Adrenal gland (tissue), 12 donors: ENCODE measurements around the gene HECW1. TPM values are rescaled to one million over a fixed set of nuclear protein-coding genes. Genes with fewer than 3 reads are reported as not detected.

ENCODE experiments used
- DNase-seq, 7 donors: peaks; one replicate each; pipeline ENCODE4 v3.0.0-alpha.2; 2019 to 2020
- H3K27ac ChIP-seq, 5 donors: fragments of 200-600 bp; sonication (generic) in 4 of 5; 1 replicate in 3 of 5; 2 replicates in 2 of 5; pipeline versions ENCODE4 v1.5.1 to v1.8.0; 2016 to 2020; ENCODE audit warnings: mild to moderate bottlenecking in 1 of 5
- H3K27me3 ChIP-seq: fragments of 200-600 bp; 2 replicates; pipeline ENCODE4 v1.8.0; 2021
- H3K36me3 ChIP-seq, 2 donors: fragments of 200-600 bp; replicated peaks in 1 of 2; 1 replicate in 1 of 2; 2 replicates in 1 of 2; pipeline versions ENCODE4 v1.5.1 to v1.8.0; 2018 to 2022
- H3K4me1 ChIP-seq, 2 donors: fragments of 200-600 bp; replicated peaks in 1 of 2; 1 replicate in 1 of 2; 2 replicates in 1 of 2; pipeline versions ENCODE4 v1.5.1 to v1.8.0; 2018 to 2021
- H3K4me3 ChIP-seq, 4 donors: fragments of 200-600 bp; sonication (generic) in 3 of 4; one replicate each; pipeline ENCODE4 v1.5.1; 2016 to 2018
- H3K9me3 ChIP-seq, 3 donors: fragments of 200-600 bp; sonication (generic) in 1 of 3; replicated peaks in 1 of 3; 1 replicate in 2 of 3; 2 replicates in 1 of 3; pipeline versions ENCODE4 v1.5.1 to v1.8.0; 2016 to 2021
- CTCF ChIP-seq, 6 experiments: fragments of 450-650 bp in 4 of 6; fragments of 200-600 bp in 2 of 6; sonication (generic) in 1 of 6; IDR thresholded peaks; 1 replicate in 5 of 6; 2 replicates in 1 of 6; pipeline versions ENCODE4 v1.5.1 to v1.8.0; 2016 to 2021; ENCODE audit warnings: antibody characterized with exemption in 6 of 6, mild to moderate bottlenecking in 2 of 6, moderate library complexity in 1 of 6
- POLR2A ChIP-seq, 2 donors: fragments of 450-650 bp; IDR thresholded peaks; one replicate each; pipeline ENCODE4 v1.6.1; 2017; ENCODE audit warnings: antibody characterized with exemption in 2 of 2, mild to moderate bottlenecking in 2 of 2, moderate library complexity in 1 of 2
- WGBS, 4 donors: extraction: QIAGEN DNeasy Blood & Tissue Kit in 2 of 4; methylation state at CpG; one replicate each; pipeline versions ENCODE4 v1.1.5 to v1.1.7; 2013 to 2017; 5-methylcytosine and 5-hydroxymethylcytosine counted together
- intact Hi-C, 2 donors: fragments of 100-400 bp; cut with DNase I; formaldehyde crosslinking; loops; one replicate each; pipeline versions ENCODE4 v1.14.1 to v1.15.0; 2022 to 2023
- polyA plus RNA-seq, 3 donors: library from polyadenylated mRNA; stranded (reverse); fragments of 200-250 nt in 2 of 3; fragments of 350-450 nt in 1 of 3; fragmentation: Illumina TruSeq in 1 of 3; extraction: RNeasy Lipid Tissue Mini Kit (QIAGEN cat#74804) in 1 of 3; gene quantifications; one replicate each; pipeline ENCODE4 v1.2.3, GENCODE V29; 2013 to 2014
- total RNA-seq, 9 donors: library from RNA; depleted of rRNA in 4 of 9; stranded (reverse); fragments of >200 nt in 4 of 9; fragments of 120-200 nt in 1 of 9; fragmentation: NEBNext Ultra II Directional in 1 of 9; extraction: Animal tissue kit (Norgen Biotek cat#: 25700) in 1 of 9; gene quantifications; one replicate each; pipeline versions ENCODE4 v1.1.0 to v1.2.4, GENCODE V29; 2013 to 2023
- donor health status: healthy with polysubstance abuse.
- donor health status: Bipolar disorder and iron deficiency.
- donor health status: DM: yes; HTN: yes; CAD: no.
- donor health status: DM: no; HTN: no; CAD: no.
- donor health status: DM: no; HTN: no; CAD: no.
- donor health status: DM: yes; HTN: yes; CAD: no.

The HECW1 gene
- total and polyA plus RNA-seq, 12 donors, result under 0.01 to 3.2 (median 0.06) TPM; not detected in 4

DNA sequence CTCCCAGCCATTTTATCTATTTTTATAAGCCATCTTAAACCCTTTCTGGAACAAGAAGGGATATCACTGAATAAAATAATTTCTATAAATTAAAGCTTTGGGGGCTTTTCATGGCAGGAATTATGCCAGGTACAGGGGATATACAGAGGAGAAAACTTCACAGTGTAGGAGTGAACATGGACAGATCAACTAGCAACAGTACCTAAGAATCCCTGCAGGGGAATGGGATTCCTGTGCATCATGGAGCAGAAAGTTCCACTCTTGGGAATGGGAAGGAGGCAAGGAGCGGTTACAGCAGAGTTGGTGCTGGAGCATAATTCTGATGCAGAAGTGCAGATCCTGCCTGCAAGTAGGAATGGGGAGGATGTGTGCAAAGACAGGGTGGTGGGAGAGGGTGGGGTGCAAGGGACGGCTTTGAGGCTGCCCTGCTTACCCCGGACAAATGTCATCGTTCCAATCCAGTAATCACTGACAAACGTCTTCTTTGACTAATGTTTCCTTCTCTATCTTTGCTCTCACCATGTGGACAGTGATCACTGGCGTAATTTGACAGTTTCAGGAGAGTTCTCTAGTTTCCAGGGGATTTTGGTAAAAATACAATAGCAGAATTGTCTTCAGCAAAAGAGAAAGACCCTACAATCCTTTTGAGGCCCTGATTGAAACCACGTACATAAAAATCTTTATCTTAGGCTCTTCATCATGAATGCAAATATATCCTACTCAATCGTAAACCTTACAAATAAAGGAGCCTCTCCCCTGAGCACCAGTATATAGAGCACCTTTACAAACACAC is 196.7 kb downstream of the HECW1 start:
- TF ChIP-seq CTCF (IDR thresholded peaks at IDR 0.05) (no peak), POLR2A (IDR thresholded peaks at IDR 0.05) (no peak)
- intact Hi-C loops, result no loop called here
- WGBS, 4 donors, result 79 to 83% (median 80%) methylated on average over 8 of the region's 8 CpGs
- DNase-seq, result no peak
- Histone ChIP-seq H3K27me3 (no peaks in the 10 kb centered on the region), H3K9me3 (no peaks in the 10 kb centered on the region), H3K4me3 (no peak overlapping the region), H3K4me1 (no peaks in the 10 kb centered on the region), H3K27ac (no peak overlapping the region), H3K36me3 (no peaks in the 10 kb centered on the region)

DNA sequence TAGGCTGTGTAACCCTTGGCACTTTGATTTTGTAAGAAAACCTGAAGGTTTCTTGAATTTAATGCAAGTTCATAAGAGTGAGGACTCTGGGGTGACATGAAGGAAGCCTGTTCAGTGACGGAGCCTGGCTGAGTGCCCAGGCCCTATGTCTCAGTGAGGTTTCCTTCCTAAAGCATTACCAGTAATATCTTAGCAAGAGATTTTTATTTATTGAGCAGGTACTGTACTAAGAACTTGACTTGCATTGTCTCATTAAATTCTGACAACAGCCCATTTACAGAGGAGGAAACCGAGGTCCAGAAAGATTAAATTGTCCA is 197.2 kb downstream of the HECW1 start:
- H3K4me3 ChIP-seq, result no peak overlapping the region
- intact Hi-C loops, result no loop called here
- H3K27me3 ChIP-seq, result no peaks in the 10 kb centered on the region
- no peak for DNase-seq
- H3K9me3 ChIP-seq, result no peaks in the 10 kb centered on the region
- no peak overlapping the region for H3K27ac ChIP-seq
- WGBS, 4 donors, result 63 to 77% (median 70%) methylated on average over 2 of the region's 2 CpGs
- TF ChIP-seq CTCF (IDR thresholded peaks at IDR 0.05), result no peak
- no peak for TF ChIP-seq POLR2A (IDR thresholded peaks at IDR 0.05)
- no peaks in the 10 kb centered on the region for H3K36me3 ChIP-seq
- H3K4me1 ChIP-seq, result no peaks in the 10 kb centered on the region

DNA sequence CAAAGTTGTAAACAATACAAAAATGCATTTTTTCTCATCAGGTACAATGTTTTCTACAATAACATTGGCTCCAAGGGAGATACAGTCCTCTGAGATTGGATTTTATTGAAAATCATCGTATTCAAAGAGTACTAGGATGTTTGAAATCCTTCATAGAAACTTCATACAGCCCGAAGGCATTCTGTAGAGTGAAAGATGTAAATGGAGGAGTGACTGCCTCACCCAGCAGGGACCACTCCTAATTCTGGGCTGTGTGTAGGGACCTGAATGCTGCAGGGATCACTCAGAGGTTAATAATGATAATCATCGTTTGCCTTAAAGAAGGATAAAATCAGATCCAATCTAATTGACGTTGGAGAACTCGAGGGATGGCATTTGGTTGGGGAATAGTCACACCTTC is 198.6 kb downstream of the HECW1 start:
- Histone ChIP-seq H3K36me3 (no peaks in the 10 kb centered on the region), H3K4me3 (no peak overlapping the region), H3K9me3 (no peaks in the 10 kb centered on the region), H3K27me3 (no peaks in the 10 kb centered on the region), H3K27ac (no peak overlapping the region), H3K4me1 (no peaks in the 10 kb centered on the region)
- intact Hi-C loops, result no loop called here
- WGBS, 4 donors, result 81 to 88% (median 83%) methylated on average over 5 of the region's 5 CpGs
- TF ChIP-seq CTCF (IDR thresholded peaks at IDR 0.05) (no peak), POLR2A (IDR thresholded peaks at IDR 0.05) (no peak)
- DNase-seq, result no peak

DNA sequence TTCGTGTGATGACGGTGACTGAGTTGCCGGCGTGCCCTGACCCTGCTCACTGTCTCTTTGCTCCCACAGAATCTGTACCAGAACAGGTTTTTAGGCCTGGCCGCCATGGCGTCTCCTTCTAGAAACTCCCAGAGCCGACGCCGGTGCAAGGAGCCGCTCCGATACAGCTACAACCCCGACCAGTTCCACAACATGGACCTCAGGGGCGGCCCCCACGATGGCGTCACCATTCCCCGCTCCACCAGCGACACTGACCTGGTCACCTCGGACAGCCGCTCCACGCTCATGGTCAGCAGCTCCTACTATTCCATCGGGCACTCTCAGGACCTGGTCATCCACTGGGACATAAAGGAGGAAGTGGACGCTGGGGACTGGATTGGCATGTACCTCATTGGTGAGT is 199.2 kb downstream of the HECW1 start:
- intact Hi-C loops, result no loop called here
- Histone ChIP-seq H3K27me3 (no peaks in the 10 kb centered on the region), H3K9me3 (no peaks in the 10 kb centered on the region), H3K4me3 (no peak overlapping the region), H3K27ac (no peak overlapping the region), H3K36me3 (no peaks in the 10 kb centered on the region), H3K4me1 (no peaks in the 10 kb centered on the region)
- WGBS, 4 donors, result 90 to 98% (median 96%) methylated on average over 20 to 22 of the region's 22 CpGs
- TF ChIP-seq POLR2A (IDR thresholded peaks at IDR 0.05), result no peak
- no peak for TF ChIP-seq CTCF (IDR thresholded peaks at IDR 0.05)
- DNase-seq, result no peak
